Measurements from ENCODE around the gene SPTBN1.

Gene SPTBN1

DNA sequence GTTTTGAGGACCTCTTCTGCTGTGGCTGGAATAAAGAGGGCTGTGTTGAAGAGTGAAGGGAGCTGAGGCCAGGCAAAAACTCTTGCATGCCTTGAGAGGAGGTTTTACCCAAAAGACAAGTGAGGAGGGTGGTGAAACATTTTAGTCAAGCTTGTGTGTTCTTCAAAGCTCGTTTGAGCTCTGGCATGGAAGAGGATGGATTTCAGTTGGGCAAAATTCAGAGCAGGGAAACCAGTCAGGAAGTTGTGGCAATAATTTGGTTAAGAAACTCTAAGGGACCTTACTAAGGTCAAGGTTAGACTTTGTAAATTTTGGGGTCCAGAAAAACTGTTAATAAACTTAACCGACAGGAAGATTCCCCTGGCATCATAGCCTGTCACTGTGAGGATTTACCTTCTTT lies 34.7 kb downstream of the SPTBN1 start:
- Histone ChIP-seq H3K27ac (ENCODE audit: poor library complexity, severe bottlenecking) (no peak overlapping the region), H3K27me3 (ENCODE audit: insufficient read depth, poor library complexity, severe bottlenecking) (no peaks in the 10 kb centered on the region), H3K36me3 (ENCODE audit: low read depth) (no peaks in the 10 kb centered on the region), H3K4me1 (ENCODE audit: insufficient read depth, poor library complexity, severe bottlenecking) (peaks cover 3% of the 10 kb centered on the region), H3K4me3 (ENCODE audit: severe bottlenecking) (no peak overlapping the region), H3K9me3 (ENCODE audit: severe bottlenecking) (no peaks in the 10 kb centered on the region)
- ATAC-seq (ENCODE audit: low read depth) (no peak), DNase-seq (ENCODE audit: low spot score) (no peak)
- TF ChIP-seq, protein P1, sequence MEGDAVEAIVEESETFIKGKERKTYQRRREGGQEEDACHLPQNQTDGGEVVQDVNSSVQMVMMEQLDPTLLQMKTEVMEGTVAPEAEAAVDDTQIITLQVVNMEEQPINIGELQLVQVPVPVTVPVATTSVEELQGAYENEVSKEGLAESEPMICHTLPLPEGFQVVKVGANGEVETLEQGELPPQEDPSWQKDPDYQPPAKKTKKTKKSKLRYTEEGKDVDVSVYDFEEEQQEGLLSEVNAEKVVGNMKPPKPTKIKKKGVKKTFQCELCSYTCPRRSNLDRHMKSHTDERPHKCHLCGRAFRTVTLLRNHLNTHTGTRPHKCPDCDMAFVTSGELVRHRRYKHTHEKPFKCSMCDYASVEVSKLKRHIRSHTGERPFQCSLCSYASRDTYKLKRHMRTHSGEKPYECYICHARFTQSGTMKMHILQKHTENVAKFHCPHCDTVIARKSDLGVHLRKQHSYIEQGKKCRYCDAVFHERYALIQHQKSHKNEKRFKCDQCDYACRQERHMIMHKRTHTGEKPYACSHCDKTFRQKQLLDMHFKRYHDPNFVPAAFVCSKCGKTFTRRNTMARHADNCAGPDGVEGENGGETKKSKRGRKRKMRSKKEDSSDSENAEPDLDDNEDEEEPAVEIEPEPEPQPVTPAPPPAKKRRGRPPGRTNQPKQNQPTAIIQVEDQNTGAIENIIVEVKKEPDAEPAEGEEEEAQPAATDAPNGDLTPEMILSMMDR (IDR thresholded peaks at IDR 0.05; ENCODE audit: poor library complexity, severe bottlenecking) = no peak

DNA sequence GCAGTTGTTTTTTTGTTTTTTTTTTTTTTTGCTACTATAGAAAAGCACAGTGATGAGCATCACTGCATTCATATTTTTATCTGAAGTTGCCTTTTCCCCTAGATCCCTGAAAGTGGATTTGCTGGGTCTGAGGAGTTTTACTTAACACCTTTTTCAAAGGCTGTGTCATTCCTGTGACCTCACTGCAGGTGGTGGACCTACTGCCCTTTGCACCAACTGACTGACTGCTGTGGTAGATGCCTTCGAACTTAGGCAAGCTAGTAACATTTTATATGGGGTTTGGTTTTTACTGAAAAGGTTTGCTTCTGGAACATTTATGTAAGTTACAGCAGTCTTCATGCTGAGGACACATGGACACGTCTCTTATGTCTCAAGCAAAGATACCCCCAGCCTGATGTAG lies 36.2 kb downstream of the SPTBN1 start:
- TF ChIP-seq, protein P1 (IDR thresholded peaks at IDR 0.05; ENCODE audit: poor library complexity, severe bottlenecking) = no peak
- no peak for DNase-seq (ENCODE audit: low spot score)
- no peaks in the 10 kb centered on the region for H3K27me3 ChIP-seq (ENCODE audit: insufficient read depth, poor library complexity, severe bottlenecking)
- no peak overlapping the region for H3K27ac ChIP-seq (ENCODE audit: poor library complexity, severe bottlenecking)
- H3K36me3 ChIP-seq (ENCODE audit: low read depth) = no peaks in the 10 kb centered on the region
- H3K4me3 ChIP-seq (ENCODE audit: severe bottlenecking) = no peak overlapping the region
- peaks cover 3% of the 10 kb centered on the region for H3K4me1 ChIP-seq (ENCODE audit: insufficient read depth, poor library complexity, severe bottlenecking)
- ATAC-seq (ENCODE audit: low read depth) = no peak
- H3K9me3 ChIP-seq (ENCODE audit: severe bottlenecking) = no peaks in the 10 kb centered on the region

DNA sequence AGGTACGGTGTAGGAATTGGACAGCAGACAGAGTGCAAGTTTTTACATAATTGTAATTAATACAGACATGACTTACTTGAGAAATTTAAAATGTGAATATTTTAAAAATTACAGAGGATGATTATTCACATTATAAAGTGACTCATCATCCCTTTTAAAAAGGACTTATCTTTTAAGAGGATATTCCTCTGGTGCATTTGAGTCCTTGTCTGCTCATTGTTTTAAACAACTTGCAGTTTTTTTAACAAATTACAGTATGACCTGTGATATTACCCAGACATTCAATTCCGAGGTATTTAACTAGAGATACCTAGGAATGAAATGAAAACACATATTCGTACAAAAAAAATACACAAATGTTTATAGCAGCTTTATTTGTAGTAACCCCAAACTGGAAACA lies 38.0 kb downstream of the SPTBN1 start:
- ATAC-seq (ENCODE audit: low read depth) = no peak
- TF ChIP-seq, protein P1 (IDR thresholded peaks at IDR 0.05; ENCODE audit: poor library complexity, severe bottlenecking) = no peak
- Histone ChIP-seq H3K27me3 (ENCODE audit: insufficient read depth, poor library complexity, severe bottlenecking) (no peaks in the 10 kb centered on the region), H3K27ac (ENCODE audit: poor library complexity, severe bottlenecking) (no peak overlapping the region), H3K36me3 (ENCODE audit: low read depth) (no peaks in the 10 kb centered on the region), H3K4me1 (ENCODE audit: insufficient read depth, poor library complexity, severe bottlenecking) (peaks cover 3% of the 10 kb centered on the region), H3K9me3 (ENCODE audit: severe bottlenecking) (no peaks in the 10 kb centered on the region), H3K4me3 (ENCODE audit: severe bottlenecking) (no peak overlapping the region)
- DNase-seq (ENCODE audit: low spot score) = no peak

DNA sequence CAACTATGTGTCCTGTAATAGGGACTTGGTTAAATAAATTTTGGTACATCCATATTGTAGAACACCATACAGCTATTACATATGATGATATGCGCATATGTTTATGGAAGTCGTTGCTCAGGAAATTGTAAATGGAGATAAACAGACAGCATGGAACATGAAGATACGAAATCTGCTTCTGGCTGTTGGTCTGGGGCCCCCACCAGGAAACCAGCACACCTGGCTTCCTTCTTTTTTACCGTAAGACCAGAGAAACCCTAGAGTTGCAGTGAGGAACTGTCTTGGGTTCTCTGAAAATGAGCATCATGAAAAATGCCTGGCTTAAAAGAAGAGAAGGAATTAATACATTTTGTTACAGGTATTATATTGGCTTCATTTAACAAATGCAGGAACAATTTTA lies 40.8 kb downstream of the SPTBN1 start:
- ATAC-seq (ENCODE audit: low read depth) (no peak), DNase-seq (ENCODE audit: low spot score) (no peak)
- Histone ChIP-seq H3K4me3 (ENCODE audit: severe bottlenecking) (no peak overlapping the region), H3K9me3 (ENCODE audit: severe bottlenecking) (no peaks in the 10 kb centered on the region), H3K27ac (ENCODE audit: poor library complexity, severe bottlenecking) (no peak overlapping the region), H3K4me1 (ENCODE audit: insufficient read depth, poor library complexity, severe bottlenecking) (peaks cover 3% of the 10 kb centered on the region), H3K27me3 (ENCODE audit: insufficient read depth, poor library complexity, severe bottlenecking) (no peaks in the 10 kb centered on the region), H3K36me3 (ENCODE audit: low read depth) (no peaks in the 10 kb centered on the region)
- TF ChIP-seq, protein P1 (IDR thresholded peaks at IDR 0.05; ENCODE audit: poor library complexity, severe bottlenecking) = no peak

DNA sequence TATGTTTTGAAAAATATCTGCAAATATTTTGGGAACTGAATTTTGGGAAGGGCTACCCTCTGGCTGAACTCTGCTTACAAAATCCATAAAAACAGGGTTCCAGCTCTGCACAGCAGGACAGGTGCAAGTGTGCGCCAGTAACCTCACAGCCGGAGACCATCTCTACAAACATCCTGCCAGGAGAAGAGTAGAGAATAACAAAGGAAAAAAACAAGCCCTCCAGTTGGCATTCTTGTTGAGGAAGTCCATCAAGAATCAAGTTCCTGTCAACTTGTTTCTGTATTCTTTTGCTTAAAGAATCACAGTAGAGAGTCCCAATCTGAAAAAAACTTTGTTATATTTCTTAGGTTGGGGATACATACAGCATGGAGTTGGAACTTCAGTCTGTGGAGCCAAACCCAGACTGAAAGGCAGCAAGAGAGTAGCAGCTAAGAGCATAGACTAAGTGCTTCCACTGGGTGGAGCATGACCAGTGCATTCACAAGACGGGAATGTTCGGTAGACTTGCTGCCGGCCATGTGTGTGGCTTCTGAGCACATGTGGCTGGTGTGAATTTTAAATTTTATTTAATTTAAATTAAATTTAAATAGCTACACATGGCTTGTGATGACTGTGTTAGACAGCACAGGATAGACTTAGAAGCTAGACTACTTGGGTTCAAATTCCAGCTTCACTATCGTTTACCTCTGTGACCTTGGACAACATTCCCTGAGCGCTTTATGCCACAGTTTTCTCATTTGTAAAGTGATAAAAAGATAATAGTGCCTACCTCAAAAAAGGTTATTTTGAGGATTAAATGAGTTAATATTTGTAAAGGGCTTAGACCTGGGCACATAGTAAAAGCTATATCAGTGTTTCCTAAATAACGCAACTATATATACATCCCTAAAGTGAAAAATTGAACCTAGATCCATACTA lies 41.9 kb downstream of the SPTBN1 start:
- DNase-seq (ENCODE audit: low spot score) = no peak
- no peaks in the 10 kb centered on the region for H3K9me3 ChIP-seq (ENCODE audit: severe bottlenecking)
- H3K27ac ChIP-seq (ENCODE audit: poor library complexity, severe bottlenecking) = no peak overlapping the region
- H3K4me3 ChIP-seq (ENCODE audit: severe bottlenecking) = no peak overlapping the region
- no peaks in the 10 kb centered on the region for H3K36me3 ChIP-seq (ENCODE audit: low read depth)
- H3K27me3 ChIP-seq (ENCODE audit: insufficient read depth, poor library complexity, severe bottlenecking) = no peaks in the 10 kb centered on the region
- TF ChIP-seq, protein P1 (IDR thresholded peaks at IDR 0.05; ENCODE audit: poor library complexity, severe bottlenecking) = no peak
- ATAC-seq (ENCODE audit: low read depth) = 0 out of 3 replicates have a peak, but pooled peaks have one; percentile 29
- H3K4me1 ChIP-seq (ENCODE audit: insufficient read depth, poor library complexity, severe bottlenecking) = peaks cover 3% of the 10 kb centered on the region

Measured in RWPE2 (cell line).